HepG2 (cell line): ENCODE data around the gene FBXO44. TPM values are rescaled to one million over a fixed set of nuclear protein-coding genes. Genes with fewer than 3 reads are reported as not detected.
A peak's percentile ranks its signal among the peaks of the same experiment; 100 is the strongest.

Experiments used
- POLR2A ChIP-seq, 2 experiments: IDR thresholded peaks; 2 replicates each; pipeline ENCODE4 v1.6.1; 2011; ENCODE audit warnings: low read depth in 2 of 2, low read length in 2 of 2, mild to moderate bottlenecking in 1 of 2, moderate library complexity in 1 of 2; ENCODE audit not compliant: insufficient read depth in 1 of 2
- TSC22D2 ChIP-seq: sonication (generic); formaldehyde crosslinking; IDR thresholded peaks from 2 replicates; pipeline ENCODE4 v1.5.1; 2020; ENCODE audit warnings: missing genetic modification reagents, mild to moderate bottlenecking, borderline replicate concordance
- polyA plus RNA-seq, 8 experiments: library from polyadenylated mRNA; depleted of rRNA in 3 of 8; stranded (reverse) in 7 of 8; unstranded in 1 of 8; fragments of >200 nt; fragmentation: Illumina TruSeq in 4 of 8; extraction: Trizol in 4 of 8; gene quantifications; 2 replicates each; pipeline versions ENCODE4 v1.2.1 to v1.2.3, GENCODE V29; 2011 to 2016; ENCODE audit warnings: low read depth in 4 of 8, missing spikeins in 1 of 8, mixed read lengths in 1 of 8; ENCODE audit not compliant: insufficient read depth in 1 of 8
- total RNA-seq, 5 experiments: library from RNA; depleted of rRNA; stranded (reverse); fragments of >200 nt; fragmentation: Illumina TruSeq; extraction: Trizol; gene quantifications; 2 replicates each; pipeline ENCODE4 v1.2.3, GENCODE V29; 2016; ENCODE audit warnings: low read depth in 1 of 5
- TF ChIP-seq, protein P1 (sequence below): sonication (generic); formaldehyde crosslinking; IDR thresholded peaks from 2 replicates; pipeline ENCODE4 v1.5.0; 2020; ENCODE audit warnings: mild to moderate bottlenecking, missing genetic modification reagents, moderate library complexity
- TF ChIP-seq, protein P2 (sequence below): sonication (generic); formaldehyde crosslinking; IDR thresholded peaks from 2 replicates; pipeline ENCODE4 v1.4.0; 2020; ENCODE audit warnings: low read depth, missing genetic modification reagents
- TF ChIP-seq, protein P3 (sequence below): IDR thresholded peaks from 2 replicates; pipeline ENCODE4 v1.6.1; 2016; ENCODE audit warnings: low read depth, borderline replicate concordance

Gene FBXO44
- total and polyA plus RNA-seq, 2 of the 13 experiments (the other 11 are each of a cell fraction or from before 2014, with no cell fraction given) = 22.4 to 27.9 TPM

DNA sequence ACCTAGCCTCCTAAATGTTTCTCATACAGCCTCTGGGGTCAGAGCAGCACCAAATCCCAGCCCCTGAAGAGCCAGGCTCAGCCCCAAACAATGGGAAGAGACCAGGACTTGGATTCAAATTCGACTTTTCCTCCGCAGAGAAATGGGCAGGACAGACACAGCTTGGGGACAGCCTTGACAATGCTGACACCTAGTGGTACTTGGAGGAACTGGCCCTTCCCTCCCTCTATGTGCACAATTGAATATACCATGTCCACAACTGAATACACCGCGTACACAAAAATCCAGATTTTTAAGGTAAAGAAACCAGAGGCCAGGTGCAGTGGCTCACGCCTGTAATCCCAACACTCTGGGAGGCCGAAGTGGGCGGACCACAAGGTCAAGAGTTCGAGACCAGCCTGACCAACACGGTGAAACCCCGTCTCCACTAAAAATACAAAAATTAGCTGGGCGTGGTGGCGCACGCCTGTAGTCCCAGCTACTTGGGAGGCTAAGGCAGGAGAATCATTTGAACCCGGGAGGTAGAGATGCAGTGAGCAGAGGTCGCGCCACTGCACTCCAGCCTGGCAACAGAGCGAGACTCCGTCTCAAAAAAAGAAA lies 12.2 kb upstream of the FBXO44 start (continued):
- TF ChIP-seq POLR2A (IDR thresholded peaks at IDR 0.05; ENCODE audit: insufficient read depth in 1 of 2, low read depth in 2 of 2, low read length in 2 of 2) (0 out of 4 replicates have a peak, but pooled peaks of 1 of the 2 experiments have one; percentile 2), TSC22D2 (CRISPR knock-in tag) (0 out of 2 replicates have a peak, but pooled peaks have one; percentile 46)
- TF ChIP-seq, protein P1, sequence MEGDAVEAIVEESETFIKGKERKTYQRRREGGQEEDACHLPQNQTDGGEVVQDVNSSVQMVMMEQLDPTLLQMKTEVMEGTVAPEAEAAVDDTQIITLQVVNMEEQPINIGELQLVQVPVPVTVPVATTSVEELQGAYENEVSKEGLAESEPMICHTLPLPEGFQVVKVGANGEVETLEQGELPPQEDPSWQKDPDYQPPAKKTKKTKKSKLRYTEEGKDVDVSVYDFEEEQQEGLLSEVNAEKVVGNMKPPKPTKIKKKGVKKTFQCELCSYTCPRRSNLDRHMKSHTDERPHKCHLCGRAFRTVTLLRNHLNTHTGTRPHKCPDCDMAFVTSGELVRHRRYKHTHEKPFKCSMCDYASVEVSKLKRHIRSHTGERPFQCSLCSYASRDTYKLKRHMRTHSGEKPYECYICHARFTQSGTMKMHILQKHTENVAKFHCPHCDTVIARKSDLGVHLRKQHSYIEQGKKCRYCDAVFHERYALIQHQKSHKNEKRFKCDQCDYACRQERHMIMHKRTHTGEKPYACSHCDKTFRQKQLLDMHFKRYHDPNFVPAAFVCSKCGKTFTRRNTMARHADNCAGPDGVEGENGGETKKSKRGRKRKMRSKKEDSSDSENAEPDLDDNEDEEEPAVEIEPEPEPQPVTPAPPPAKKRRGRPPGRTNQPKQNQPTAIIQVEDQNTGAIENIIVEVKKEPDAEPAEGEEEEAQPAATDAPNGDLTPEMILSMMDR (CRISPR knock-in tag) = peak; percentile 92
- TF ChIP-seq, protein P2, sequence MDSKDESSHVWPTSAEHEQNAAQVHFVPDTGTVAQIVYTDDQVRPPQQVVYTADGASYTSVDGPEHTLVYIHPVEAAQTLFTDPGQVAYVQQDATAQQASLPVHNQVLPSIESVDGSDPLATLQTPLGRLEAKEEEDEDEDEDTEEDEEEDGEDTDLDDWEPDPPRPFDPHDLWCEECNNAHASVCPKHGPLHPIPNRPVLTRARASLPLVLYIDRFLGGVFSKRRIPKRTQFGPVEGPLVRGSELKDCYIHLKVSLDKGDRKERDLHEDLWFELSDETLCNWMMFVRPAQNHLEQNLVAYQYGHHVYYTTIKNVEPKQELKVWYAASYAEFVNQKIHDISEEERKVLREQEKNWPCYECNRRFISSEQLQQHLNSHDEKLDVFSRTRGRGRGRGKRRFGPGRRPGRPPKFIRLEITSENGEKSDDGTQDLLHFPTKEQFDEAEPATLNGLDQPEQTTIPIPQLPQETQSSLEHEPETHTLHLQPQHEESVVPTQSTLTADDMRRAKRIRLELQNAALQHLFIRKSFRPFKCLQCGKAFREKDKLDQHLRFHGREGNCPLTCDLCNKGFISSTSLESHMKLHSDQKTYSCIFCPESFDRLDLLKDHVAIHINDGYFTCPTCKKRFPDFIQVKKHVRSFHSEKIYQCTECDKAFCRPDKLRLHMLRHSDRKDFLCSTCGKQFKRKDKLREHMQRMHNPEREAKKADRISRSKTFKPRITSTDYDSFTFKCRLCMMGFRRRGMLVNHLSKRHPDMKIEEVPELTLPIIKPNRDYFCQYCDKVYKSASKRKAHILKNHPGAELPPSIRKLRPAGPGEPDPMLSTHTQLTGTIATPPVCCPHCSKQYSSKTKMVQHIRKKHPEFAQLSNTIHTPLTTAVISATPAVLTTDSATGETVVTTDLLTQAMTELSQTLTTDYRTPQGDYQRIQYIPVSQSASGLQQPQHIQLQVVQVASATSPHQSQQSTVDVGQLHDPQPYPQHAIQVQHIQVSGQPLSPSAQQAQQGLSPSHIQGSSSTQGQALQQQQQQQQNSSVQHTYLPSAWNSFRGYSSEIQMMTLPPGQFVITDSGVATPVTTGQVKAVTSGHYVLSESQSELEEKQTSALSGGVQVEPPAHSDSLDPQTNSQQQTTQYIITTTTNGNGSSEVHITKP (CRISPR knock-in tag) = peak; percentile 78
- TF ChIP-seq, protein P3, sequence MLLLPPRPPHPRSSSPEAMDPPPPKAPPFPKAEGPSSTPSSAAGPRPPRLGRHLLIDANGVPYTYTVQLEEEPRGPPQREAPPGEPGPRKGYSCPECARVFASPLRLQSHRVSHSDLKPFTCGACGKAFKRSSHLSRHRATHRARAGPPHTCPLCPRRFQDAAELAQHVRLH (CRISPR knock-in tag) = peak; percentile 34; the same call in 1 of the 2 replicates
